ENCODE results near the gene PTPN3. TPM values are rescaled to one million over a fixed set of nuclear protein-coding genes. Genes with fewer than 3 reads are reported as not detected.

PTPN3 gene
- polyA plus RNA-seq, 3 donors = not detected

DNA sequence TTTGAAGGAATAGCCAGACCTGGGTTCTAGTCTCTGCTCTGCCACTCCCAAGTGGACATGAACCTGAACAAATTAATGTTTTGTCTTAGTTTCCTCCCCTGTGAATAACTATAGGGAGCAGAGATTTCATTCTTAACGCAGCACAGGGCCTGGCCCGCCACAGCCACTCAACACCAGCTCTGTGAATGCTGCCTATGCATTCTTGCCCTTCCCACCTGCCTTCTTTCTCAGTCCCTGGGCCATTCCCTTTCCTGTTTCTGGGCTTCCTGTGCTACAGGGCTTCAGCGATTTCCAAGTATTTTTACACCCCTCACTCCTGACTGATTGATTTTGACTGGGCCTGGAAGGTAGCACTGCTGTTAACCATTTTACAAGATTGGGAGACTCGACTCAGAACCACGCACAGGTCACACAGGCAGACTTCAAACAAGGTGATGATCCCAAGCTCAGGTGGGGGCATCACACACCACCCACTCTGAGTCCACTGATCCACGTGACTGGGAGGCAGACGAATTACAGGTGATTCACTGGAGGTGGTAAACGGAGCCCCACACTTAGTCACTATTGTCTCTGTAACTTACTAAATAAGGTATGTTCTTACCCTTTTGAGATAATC, 21.4 kb downstream of the PTPN3 start:
- Mint-ChIP-seq H3K9me3 (peaks cover 0 to 5% (median 0%) of the 10 kb centered on the region in 7 donors), H3K4me1 (no peaks in the 10 kb centered on the region), H3K4me3 (peak overlapping the region in 1 of 2 donors; percentile 11), H3K36me3 (no peaks in the 10 kb centered on the region), H3K27me3 (ENCODE audit: low read depth in 3 of 3) (peaks cover 75 to 81% (median 79%) of the 10 kb centered on the region in 3 donors), H3K27ac (no peak overlapping the region)
- H3K9me3 ChIP-seq (replicated peaks in 1 of 2; ENCODE audit: control insufficient read depth in 1 of 2, insufficient read depth in 1 of 2, low read length in 2 of 2) = no peaks in the 10 kb centered on the region
- H3K36me3 ChIP-seq (replicated peaks in 1 of 2; ENCODE audit: control insufficient read depth in 1 of 2, insufficient read depth in 2 of 2, low read length in 2 of 2) = no peaks in the 10 kb centered on the region
- no peak overlapping the region for H3K9ac ChIP-seq (ENCODE audit: insufficient read depth, low read length, poor library complexity, severe bottlenecking)
- no peak overlapping the region for H3K27ac ChIP-seq (ENCODE audit: low read depth in 1 of 2, low read length in 2 of 2)
- intact Hi-C loops (cut with micrococcal nuclease) = no loop called here
- H2AFZ ChIP-seq (ENCODE audit: insufficient read depth, low read depth, low read length, poor library complexity, severe bottlenecking) = no peak overlapping the region
- no peak for DNase-seq
- H3K79me2 ChIP-seq (ENCODE audit: insufficient read depth, low read length) = no peaks in the 10 kb centered on the region
- peaks cover 49 to 75% of the 10 kb centered on the region in 2 donors for H3K27me3 ChIP-seq (ENCODE audit: control insufficient read depth in 2 of 2, insufficient read depth in 2 of 2, low read length in 2 of 2)
- H3K4me3 ChIP-seq (replicated peaks in 1 of 3; ENCODE audit: low read depth in 2 of 3, low read length in 3 of 3) = no peak overlapping the region
- H4K20me1 ChIP-seq (ENCODE audit: insufficient read depth, low read length) = no peaks in the 10 kb centered on the region
- WGBS (ENCODE audit: insufficient coverage) = 67% methylated on average over 4 of the region's 8 CpGs
- H3K4me2 ChIP-seq (replicated peaks; ENCODE audit: extremely low read depth, low read length, poor library complexity, severe bottlenecking) = no peak overlapping the region
- no peaks in the 10 kb centered on the region for H3K4me1 ChIP-seq (ENCODE audit: control insufficient read depth in 1 of 2, insufficient read depth in 2 of 2, low read length in 2 of 2)
- TF ChIP-seq, protein P1, sequence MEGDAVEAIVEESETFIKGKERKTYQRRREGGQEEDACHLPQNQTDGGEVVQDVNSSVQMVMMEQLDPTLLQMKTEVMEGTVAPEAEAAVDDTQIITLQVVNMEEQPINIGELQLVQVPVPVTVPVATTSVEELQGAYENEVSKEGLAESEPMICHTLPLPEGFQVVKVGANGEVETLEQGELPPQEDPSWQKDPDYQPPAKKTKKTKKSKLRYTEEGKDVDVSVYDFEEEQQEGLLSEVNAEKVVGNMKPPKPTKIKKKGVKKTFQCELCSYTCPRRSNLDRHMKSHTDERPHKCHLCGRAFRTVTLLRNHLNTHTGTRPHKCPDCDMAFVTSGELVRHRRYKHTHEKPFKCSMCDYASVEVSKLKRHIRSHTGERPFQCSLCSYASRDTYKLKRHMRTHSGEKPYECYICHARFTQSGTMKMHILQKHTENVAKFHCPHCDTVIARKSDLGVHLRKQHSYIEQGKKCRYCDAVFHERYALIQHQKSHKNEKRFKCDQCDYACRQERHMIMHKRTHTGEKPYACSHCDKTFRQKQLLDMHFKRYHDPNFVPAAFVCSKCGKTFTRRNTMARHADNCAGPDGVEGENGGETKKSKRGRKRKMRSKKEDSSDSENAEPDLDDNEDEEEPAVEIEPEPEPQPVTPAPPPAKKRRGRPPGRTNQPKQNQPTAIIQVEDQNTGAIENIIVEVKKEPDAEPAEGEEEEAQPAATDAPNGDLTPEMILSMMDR (IDR thresholded peaks at IDR 0.05) = no peak

DNA sequence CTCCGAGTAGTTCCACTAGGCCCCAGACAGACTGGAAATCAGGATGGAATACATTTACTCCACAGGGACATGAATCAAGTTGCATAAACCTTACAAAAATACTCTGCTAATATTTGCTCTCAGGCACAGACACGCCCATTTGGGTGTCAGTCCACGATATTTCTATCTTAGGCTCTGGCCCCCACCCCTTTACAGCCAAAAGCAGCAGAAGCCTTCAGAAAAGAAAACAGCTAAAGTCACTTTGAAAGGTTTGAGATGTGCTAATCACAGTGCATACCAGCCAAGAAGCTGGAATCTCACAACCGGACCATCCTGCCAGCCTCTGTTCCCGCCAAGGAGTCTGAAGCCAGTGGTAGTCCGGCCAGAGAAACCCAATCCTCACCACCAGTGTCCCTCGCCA, 22.6 kb downstream of the PTPN3 start:
- H3K4me1 Mint-ChIP-seq = no peaks in the 10 kb centered on the region
- H3K4me1 ChIP-seq (ENCODE audit: control insufficient read depth in 1 of 2, insufficient read depth in 2 of 2, low read length in 2 of 2) = no peaks in the 10 kb centered on the region
- H3K4me3 Mint-ChIP-seq = peak overlapping the region in 1 of 2 donors; percentile 18
- H3K36me3 Mint-ChIP-seq = no peaks in the 10 kb centered on the region
- H3K27me3 Mint-ChIP-seq (ENCODE audit: low read depth in 3 of 3) = peaks cover 77 to 85% (median 82%) of the 10 kb centered on the region in 3 donors
- no peak overlapping the region for H3K27ac ChIP-seq (ENCODE audit: low read depth in 1 of 2, low read length in 2 of 2)
- H3K27me3 ChIP-seq (ENCODE audit: control insufficient read depth in 2 of 2, insufficient read depth in 2 of 2, low read length in 2 of 2) = peaks cover 51 to 81% of the 10 kb centered on the region in 2 donors
- no peaks in the 10 kb centered on the region for H3K9me3 ChIP-seq (replicated peaks in 1 of 2; ENCODE audit: control insufficient read depth in 1 of 2, insufficient read depth in 1 of 2, low read length in 2 of 2)
- no peak overlapping the region for H3K27ac Mint-ChIP-seq
- H2AFZ ChIP-seq (ENCODE audit: insufficient read depth, low read depth, low read length, poor library complexity, severe bottlenecking) = no peak overlapping the region
- WGBS (ENCODE audit: insufficient coverage) = 84% methylated on average over 5 of the region's 7 CpGs
- H3K36me3 ChIP-seq (replicated peaks in 1 of 2; ENCODE audit: control insufficient read depth in 1 of 2, insufficient read depth in 2 of 2, low read length in 2 of 2) = no peaks in the 10 kb centered on the region
- H3K79me2 ChIP-seq (ENCODE audit: insufficient read depth, low read length) = no peaks in the 10 kb centered on the region
- no peak overlapping the region for H3K9ac ChIP-seq (ENCODE audit: insufficient read depth, low read length, poor library complexity, severe bottlenecking)
- intact Hi-C loops (cut with micrococcal nuclease) = no loop called here
- no peak overlapping the region for H3K4me3 ChIP-seq (replicated peaks in 1 of 3; ENCODE audit: low read depth in 2 of 3, low read length in 3 of 3)
- no peak overlapping the region for H3K4me2 ChIP-seq (replicated peaks; ENCODE audit: extremely low read depth, low read length, poor library complexity, severe bottlenecking)
- no peaks in the 10 kb centered on the region for H4K20me1 ChIP-seq (ENCODE audit: insufficient read depth, low read length)
- peaks cover 0 to 5% (median 0%) of the 10 kb centered on the region in 7 donors for H3K9me3 Mint-ChIP-seq
- TF ChIP-seq, protein P1 (IDR thresholded peaks at IDR 0.05) = no peak
- no peak for DNase-seq

All from CD14-positive monocyte (primary cell).